ENCODE data around the gene FAM169A. TPM values are rescaled to one million over a fixed set of nuclear protein-coding genes. Genes with fewer than 3 reads are reported as not detected.
"Not testable (repeated sequence)": the region's sequence is repeated elsewhere in the genome, so short reads cannot be mapped to it uniquely, and the experiment has no call there.

The FAM169A gene
- total and polyA plus RNA-seq, 2 donors from 2014 or later: 3.5 to 8.6 TPM

GRCh38 chr5:74885170-74885569 lies 19.0 kb upstream of the FAM169A start:
- FAIRE-seq (peak; percentile 44), DNase-seq (peak in 3 of 5 donors; percentile 68 to 93 (median 93))
- no peaks in the 10 kb centered on the region for H3K4me1 ChIP-seq (ENCODE audit: control insufficient read depth in 2 of 3, insufficient read depth in 2 of 3, low read depth in 1 of 3, low read length in 3 of 3)
- no peak overlapping the region for H3K27ac ChIP-seq (ENCODE audit: low read depth in 2 of 2, low read length in 2 of 2)
- no peaks in the 10 kb centered on the region for H3K27me3 ChIP-seq (ENCODE audit: control insufficient read depth, insufficient read depth, low read length)
- H3K9me3 ChIP-seq (ENCODE audit: control insufficient read depth in 2 of 3, insufficient read depth in 1 of 3, low read length in 3 of 3): no peaks in the 10 kb centered on the region
- no peak overlapping the region for H3K4me3 ChIP-seq (ENCODE audit: low read length in 3 of 3)
- intact Hi-C loops (cut with DNase I): no loop called here
- H3K36me3 ChIP-seq (ENCODE audit: control insufficient read depth in 2 of 3, insufficient read depth in 3 of 3, low read length in 3 of 3): no peaks in the 10 kb centered on the region
- no peak overlapping the region for H3K9ac ChIP-seq (ENCODE audit: low read length in 3 of 3)
- TF ChIP-seq, protein P1, sequence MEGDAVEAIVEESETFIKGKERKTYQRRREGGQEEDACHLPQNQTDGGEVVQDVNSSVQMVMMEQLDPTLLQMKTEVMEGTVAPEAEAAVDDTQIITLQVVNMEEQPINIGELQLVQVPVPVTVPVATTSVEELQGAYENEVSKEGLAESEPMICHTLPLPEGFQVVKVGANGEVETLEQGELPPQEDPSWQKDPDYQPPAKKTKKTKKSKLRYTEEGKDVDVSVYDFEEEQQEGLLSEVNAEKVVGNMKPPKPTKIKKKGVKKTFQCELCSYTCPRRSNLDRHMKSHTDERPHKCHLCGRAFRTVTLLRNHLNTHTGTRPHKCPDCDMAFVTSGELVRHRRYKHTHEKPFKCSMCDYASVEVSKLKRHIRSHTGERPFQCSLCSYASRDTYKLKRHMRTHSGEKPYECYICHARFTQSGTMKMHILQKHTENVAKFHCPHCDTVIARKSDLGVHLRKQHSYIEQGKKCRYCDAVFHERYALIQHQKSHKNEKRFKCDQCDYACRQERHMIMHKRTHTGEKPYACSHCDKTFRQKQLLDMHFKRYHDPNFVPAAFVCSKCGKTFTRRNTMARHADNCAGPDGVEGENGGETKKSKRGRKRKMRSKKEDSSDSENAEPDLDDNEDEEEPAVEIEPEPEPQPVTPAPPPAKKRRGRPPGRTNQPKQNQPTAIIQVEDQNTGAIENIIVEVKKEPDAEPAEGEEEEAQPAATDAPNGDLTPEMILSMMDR (IDR thresholded peaks at IDR 0.05; ENCODE audit: borderline replicate concordance, extremely low read depth, insufficient read depth): no peak

- H3K9ac ChIP-seq (ENCODE audit: low read length in 3 of 3); H3K27me3 ChIP-seq (ENCODE audit: control insufficient read depth, insufficient read depth, low read length); H3K9me3 ChIP-seq (ENCODE audit: control insufficient read depth in 2 of 3, insufficient read depth in 1 of 3, low read length in 3 of 3); H3K4me1 ChIP-seq (ENCODE audit: control insufficient read depth in 2 of 3, insufficient read depth in 2 of 3, low read depth in 1 of 3, low read length in 3 of 3); H3K4me3 ChIP-seq (ENCODE audit: low read length in 3 of 3); DNase-seq; intact Hi-C loops (cut with DNase I); FAIRE-seq; H3K27ac ChIP-seq (ENCODE audit: low read depth in 2 of 2, low read length in 2 of 2); H3K36me3 ChIP-seq (ENCODE audit: control insufficient read depth in 2 of 3, insufficient read depth in 3 of 3, low read length in 3 of 3): not testable (repeated sequence)
These were observed 16.4 kb upstream of the FAM169A start for GRCh38 chr5:74882379-74883134.

DNA sequence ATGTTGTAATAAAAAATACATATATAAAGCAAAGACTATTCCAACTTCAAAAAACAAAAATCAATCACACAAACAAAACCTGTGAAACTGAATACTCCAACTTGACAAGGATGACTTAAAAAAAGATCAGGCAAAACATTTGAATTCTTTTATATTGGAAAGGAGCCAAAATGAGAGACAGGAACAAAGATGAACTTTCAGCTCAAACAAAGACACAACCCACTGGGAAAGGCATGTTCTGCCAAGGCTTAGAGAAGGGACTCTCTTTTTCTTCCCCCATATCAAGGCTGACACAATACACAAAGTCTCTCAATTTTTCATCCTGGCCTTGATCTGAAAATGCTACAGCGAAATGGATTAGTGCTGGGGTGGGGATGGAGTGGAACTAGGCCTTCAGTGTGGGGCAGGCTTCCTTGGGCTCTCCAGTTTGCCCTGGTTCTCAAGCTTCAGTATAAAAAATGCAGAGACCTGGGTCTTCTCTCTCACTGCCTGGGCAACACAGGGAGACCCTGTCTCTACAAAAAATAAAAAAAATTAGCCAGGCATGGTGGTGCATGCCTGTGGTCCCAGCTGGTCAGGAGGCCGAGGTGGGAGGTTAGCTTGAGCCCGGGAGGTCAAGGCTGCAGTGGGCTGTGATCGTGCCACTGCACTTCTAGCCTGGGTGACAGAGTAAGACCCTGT lies 11.6 kb upstream of the FAM169A start:
- no peaks in the 10 kb centered on the region for H3K36me3 ChIP-seq (ENCODE audit: control insufficient read depth in 2 of 3, insufficient read depth in 3 of 3, low read length in 3 of 3)
- FAIRE-seq: no peak
- no peak overlapping the region for H3K9ac ChIP-seq (ENCODE audit: low read length in 3 of 3)
- TF ChIP-seq, protein P1 (IDR thresholded peaks at IDR 0.05; ENCODE audit: borderline replicate concordance, extremely low read depth, insufficient read depth): no peak
- no peaks in the 10 kb centered on the region for H3K9me3 ChIP-seq (ENCODE audit: control insufficient read depth in 2 of 3, insufficient read depth in 1 of 3, low read length in 3 of 3)
- no peaks in the 10 kb centered on the region for H3K27me3 ChIP-seq (ENCODE audit: control insufficient read depth, insufficient read depth, low read length)
- intact Hi-C loops (cut with DNase I): no loop called here
- DNase-seq: no peak
- no peaks in the 10 kb centered on the region for H3K4me1 ChIP-seq (ENCODE audit: control insufficient read depth in 2 of 3, insufficient read depth in 2 of 3, low read depth in 1 of 3, low read length in 3 of 3)
- no peak overlapping the region for H3K4me3 ChIP-seq (ENCODE audit: low read length in 3 of 3)
- no peak overlapping the region for H3K27ac ChIP-seq (ENCODE audit: low read depth in 2 of 2, low read length in 2 of 2)

- peak in 4 of 5 donors; percentile 25 to 65 (median 34) for DNase-seq
- no peak for FAIRE-seq
These were observed 10.0 kb upstream of the FAM169A start for GRCh38 chr5:74875994-74876791.

More at GRCh38 chr5:74875994-74876791, 10.0 kb upstream of the FAM169A start:
- Histone ChIP-seq H3K27me3 (ENCODE audit: control insufficient read depth, insufficient read depth, low read length) (no peaks in the 10 kb centered on the region), H3K36me3 (ENCODE audit: control insufficient read depth in 2 of 3, insufficient read depth in 3 of 3, low read length in 3 of 3) (no peaks in the 10 kb centered on the region), H3K9ac (ENCODE audit: low read length in 3 of 3) (no peak overlapping the region), H3K4me1 (ENCODE audit: control insufficient read depth in 2 of 3, insufficient read depth in 2 of 3, low read depth in 1 of 3, low read length in 3 of 3) (no peaks in the 10 kb centered on the region), H3K27ac (ENCODE audit: low read depth in 2 of 2, low read length in 2 of 2) (no peak overlapping the region), H3K4me3 (ENCODE audit: low read length in 3 of 3) (no peak overlapping the region), H3K9me3 (ENCODE audit: control insufficient read depth in 2 of 3, insufficient read depth in 1 of 3, low read length in 3 of 3) (no peaks in the 10 kb centered on the region)
- TF ChIP-seq, protein P1 (IDR thresholded peaks at IDR 0.05; ENCODE audit: borderline replicate concordance, extremely low read depth, insufficient read depth): no peak
- intact Hi-C loops (cut with DNase I): no loop called here
